Testis (tissue), 2 donors: Measurements from ENCODE around the gene NEK11.

Source experiments
- POLR2A ChIP-seq: fragments of 450-650 bp; IDR thresholded peaks from one replicate; pipeline ENCODE4 v1.6.1; 2017; ENCODE audit warnings: antibody characterized with exemption, mild to moderate bottlenecking, moderate library complexity
- TF ChIP-seq, protein P1 (sequence below), 3 experiments: fragments of 450-650 bp in 2 of 3; fragments of 200-600 bp in 1 of 3; sonication (generic) in 1 of 3; IDR thresholded peaks; one replicate each; pipeline ENCODE4 v1.5.1; 2016 to 2019; ENCODE audit warnings: antibody characterized with exemption in 3 of 3, mild to moderate bottlenecking in 2 of 3, moderate library complexity in 1 of 3

GRCh38 chr3:131140891-131141290, 114.2 kb downstream of the NEK11 start:
- TF ChIP-seq POLR2A: no peak
- TF ChIP-seq, protein P1, sequence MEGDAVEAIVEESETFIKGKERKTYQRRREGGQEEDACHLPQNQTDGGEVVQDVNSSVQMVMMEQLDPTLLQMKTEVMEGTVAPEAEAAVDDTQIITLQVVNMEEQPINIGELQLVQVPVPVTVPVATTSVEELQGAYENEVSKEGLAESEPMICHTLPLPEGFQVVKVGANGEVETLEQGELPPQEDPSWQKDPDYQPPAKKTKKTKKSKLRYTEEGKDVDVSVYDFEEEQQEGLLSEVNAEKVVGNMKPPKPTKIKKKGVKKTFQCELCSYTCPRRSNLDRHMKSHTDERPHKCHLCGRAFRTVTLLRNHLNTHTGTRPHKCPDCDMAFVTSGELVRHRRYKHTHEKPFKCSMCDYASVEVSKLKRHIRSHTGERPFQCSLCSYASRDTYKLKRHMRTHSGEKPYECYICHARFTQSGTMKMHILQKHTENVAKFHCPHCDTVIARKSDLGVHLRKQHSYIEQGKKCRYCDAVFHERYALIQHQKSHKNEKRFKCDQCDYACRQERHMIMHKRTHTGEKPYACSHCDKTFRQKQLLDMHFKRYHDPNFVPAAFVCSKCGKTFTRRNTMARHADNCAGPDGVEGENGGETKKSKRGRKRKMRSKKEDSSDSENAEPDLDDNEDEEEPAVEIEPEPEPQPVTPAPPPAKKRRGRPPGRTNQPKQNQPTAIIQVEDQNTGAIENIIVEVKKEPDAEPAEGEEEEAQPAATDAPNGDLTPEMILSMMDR (IDR thresholded peaks at IDR 0.05): no peak
